ENCODE measurements around the gene CDT1.

CDT1 gene

DNA sequence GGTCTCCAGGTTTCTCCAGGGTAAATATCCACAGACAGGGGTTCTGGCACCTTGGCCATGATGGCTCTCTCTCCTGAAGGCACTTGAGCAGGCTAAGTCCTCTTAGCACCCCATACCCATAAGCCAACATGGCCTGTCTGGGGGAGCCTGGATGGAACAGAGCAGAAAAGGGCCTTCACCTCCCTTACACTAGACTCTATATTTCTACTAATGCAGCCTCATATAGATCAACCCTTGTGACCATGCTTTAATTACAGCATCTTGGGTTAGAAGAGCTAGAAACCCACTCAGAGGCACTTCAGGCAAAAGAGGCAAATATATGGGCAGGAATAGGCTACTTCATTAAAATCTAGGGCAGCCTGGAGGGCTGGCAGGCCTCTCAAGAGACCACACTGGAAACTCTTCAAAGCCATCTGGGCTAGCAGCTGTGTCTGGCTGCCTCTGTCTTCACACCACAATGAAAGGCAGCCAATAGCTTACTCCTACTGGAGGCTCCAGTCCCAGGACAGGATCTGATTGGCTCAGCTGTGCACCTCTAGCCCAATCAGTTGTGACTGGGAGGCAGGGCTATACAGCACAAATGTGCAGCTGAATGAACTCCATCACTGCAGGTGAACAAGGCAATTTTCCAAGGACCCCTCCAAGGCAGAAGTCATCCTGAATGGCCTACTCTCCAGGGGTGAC lies 4.7 kb upstream of the CDT1 start:
- no peak for DNase-seq (ENCODE audit: low read depth)
- no peak overlapping the region for H3K4me3 ChIP-seq (ENCODE audit: low read depth, low read length)
- TF ChIP-seq, protein P1, sequence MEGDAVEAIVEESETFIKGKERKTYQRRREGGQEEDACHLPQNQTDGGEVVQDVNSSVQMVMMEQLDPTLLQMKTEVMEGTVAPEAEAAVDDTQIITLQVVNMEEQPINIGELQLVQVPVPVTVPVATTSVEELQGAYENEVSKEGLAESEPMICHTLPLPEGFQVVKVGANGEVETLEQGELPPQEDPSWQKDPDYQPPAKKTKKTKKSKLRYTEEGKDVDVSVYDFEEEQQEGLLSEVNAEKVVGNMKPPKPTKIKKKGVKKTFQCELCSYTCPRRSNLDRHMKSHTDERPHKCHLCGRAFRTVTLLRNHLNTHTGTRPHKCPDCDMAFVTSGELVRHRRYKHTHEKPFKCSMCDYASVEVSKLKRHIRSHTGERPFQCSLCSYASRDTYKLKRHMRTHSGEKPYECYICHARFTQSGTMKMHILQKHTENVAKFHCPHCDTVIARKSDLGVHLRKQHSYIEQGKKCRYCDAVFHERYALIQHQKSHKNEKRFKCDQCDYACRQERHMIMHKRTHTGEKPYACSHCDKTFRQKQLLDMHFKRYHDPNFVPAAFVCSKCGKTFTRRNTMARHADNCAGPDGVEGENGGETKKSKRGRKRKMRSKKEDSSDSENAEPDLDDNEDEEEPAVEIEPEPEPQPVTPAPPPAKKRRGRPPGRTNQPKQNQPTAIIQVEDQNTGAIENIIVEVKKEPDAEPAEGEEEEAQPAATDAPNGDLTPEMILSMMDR (IDR thresholded peaks at IDR 0.05; ENCODE audit: control insufficient read depth, extremely low read depth, insufficient read depth) = no peak

DNA sequence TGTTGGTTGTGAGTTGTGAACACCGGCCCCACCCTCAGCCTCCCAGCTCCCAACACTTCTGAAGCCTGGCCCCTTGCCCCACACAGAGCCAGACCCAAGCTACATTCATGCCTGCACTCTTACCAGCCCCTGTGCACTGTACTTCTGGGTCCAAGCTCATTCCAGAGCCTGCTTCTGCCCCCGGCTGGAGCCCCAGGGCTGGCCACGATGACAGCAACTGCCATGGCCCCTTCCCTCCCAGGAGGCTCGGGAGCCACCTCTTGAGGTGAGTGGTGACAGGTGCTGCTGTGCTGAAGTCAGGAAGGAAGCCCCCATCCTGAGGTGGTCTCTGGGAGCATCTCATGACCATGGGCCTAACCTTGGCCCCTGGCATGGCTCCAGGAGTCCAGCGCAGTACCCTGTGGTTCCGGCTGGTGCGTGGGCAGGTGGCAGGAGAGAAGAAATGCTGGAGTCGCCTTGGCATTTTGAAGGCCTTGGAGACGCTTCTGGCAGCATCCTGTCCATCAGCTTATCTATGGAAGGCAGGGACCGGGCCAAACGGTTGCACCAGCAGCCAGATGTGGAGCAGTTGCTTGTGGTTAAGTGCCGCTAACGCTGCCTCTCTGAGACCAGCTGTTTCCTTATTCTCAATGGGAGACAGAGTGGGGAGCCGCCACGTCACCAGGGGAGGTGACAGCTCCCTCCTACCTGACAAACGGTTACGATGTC lies 3.9 kb upstream of the CDT1 start:
- TF ChIP-seq, protein P1 (IDR thresholded peaks at IDR 0.05; ENCODE audit: control insufficient read depth, extremely low read depth, insufficient read depth) = no peak
- no peak for DNase-seq (ENCODE audit: low read depth)
- no peak overlapping the region for H3K4me3 ChIP-seq (ENCODE audit: low read depth, low read length)

DNA sequence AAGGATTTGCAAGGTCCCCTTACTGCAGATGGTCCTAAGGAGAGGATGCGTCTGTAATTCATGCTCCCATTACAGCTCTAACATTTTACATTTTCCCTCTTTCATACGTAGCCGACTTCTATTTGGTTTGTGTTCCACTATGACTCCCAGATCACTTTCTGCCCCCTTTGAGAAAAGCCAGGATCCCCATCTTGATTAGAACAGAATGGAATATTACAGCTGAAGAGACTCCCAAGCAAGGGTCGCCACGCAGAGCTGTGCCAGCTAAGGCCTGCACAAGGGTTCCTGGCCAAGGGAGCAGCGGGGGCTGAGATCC lies 3.4 kb upstream of the CDT1 start:
- DNase-seq (ENCODE audit: low read depth) = no peak
- TF ChIP-seq, protein P1 (IDR thresholded peaks at IDR 0.05; ENCODE audit: control insufficient read depth, extremely low read depth, insufficient read depth) = no peak
- no peak overlapping the region for H3K4me3 ChIP-seq (ENCODE audit: low read depth, low read length)

DNA sequence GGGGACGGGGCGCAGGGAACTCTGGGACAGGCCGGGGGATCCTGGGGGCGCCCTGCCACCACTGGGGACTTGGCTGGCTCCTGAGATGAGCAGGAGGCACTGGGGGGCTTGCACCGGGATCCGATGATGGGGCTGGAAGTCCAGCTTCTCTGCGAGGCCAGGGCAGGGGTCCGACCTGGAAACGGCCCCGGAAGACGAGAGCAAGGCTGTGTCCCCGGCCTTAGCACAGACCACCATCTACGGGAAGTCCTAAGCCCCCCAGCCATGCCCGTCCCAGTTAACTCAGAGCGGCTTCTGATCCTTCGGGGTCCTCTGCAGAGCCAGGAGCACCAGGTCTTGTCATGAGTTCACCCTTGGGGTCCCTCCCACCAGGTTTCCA lies 573 bp downstream of the CDT1 start:
- TF ChIP-seq, protein P1 (IDR thresholded peaks at IDR 0.05; ENCODE audit: control insufficient read depth, extremely low read depth, insufficient read depth) = no peak
- no peak for DNase-seq (ENCODE audit: low read depth)
- H3K4me3 ChIP-seq (ENCODE audit: low read depth, low read length) = peak overlapping the region; percentile 76

DNA sequence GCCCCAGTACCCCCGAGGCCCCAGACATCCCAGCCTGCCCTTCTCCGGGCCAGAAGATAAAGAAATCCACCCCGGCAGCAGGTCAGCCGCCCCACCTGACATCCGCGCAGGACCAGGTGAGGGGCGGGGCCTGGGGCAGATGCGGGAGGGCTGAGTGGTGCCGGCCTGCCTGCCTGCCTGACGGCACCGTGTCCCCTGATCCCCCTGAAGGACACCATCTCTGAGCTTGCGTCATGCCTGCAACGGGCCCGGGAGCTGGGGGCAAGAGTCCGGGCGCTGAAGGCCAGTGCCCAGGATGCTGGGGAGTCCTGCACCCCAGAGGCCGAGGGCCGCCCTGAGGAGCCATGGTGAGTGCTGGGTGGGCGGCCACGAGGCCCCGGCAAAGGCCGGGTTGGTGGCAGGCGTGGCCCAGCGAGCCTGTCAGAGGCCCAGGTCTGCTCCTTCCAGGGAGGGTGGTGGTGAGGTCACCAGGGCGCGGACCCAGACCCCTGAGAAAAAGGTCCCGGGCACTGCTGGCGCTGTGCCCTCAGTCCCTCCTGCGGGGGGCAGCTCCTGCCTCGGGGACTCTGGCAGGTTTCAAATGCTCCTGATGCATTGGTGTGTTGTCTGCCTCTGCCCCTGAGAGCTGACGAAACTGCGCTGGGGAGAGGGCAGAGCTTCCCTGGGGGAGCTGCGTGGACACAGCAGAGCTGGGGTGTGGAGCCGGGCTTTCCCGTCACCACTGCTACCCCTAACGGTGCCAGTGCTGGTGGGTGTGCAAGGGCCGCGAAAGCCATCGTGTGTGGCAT lies 1.2 kb downstream of the CDT1 start:
- TF ChIP-seq, protein P1 (IDR thresholded peaks at IDR 0.05; ENCODE audit: control insufficient read depth, extremely low read depth, insufficient read depth) = no peak
- peak overlapping the region; percentile 76 for H3K4me3 ChIP-seq (ENCODE audit: low read depth, low read length)
- no peak for DNase-seq (ENCODE audit: low read depth)

DNA sequence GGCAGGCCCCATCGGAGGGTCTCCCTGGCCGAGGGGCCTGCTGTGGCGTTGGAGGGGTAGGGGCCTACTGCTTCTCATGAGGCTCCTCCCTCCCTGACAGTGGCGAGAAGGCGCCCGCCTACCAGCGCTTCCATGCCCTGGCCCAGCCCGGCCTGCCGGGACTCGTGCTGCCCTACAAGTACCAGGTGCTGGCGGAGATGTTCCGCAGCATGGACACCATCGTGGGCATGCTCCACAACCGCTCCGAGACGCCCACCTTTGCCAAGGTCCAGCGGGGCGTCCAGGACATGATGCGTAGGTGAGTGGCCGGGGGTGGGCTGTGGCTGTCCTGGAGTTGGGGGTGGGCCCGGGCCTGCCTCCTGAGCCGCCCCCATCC lies 1.7 kb downstream of the CDT1 start:
- DNase-seq (ENCODE audit: low read depth) = no peak
- H3K4me3 ChIP-seq (ENCODE audit: low read depth, low read length) = no peak overlapping the region; the same call in 1 of the 2 replicates
- TF ChIP-seq, protein P1 (IDR thresholded peaks at IDR 0.05; ENCODE audit: control insufficient read depth, extremely low read depth, insufficient read depth) = no peak

Data from LNCaP clone FGC (cell line).